HepG2 (cell line): ENCODE measurements around the gene ZCCHC4. TPM values are rescaled to one million over a fixed set of nuclear protein-coding genes. Genes with fewer than 3 reads are reported as not detected.

Experiments
- ATAC-seq: fragments of 200-7000 bp; cut with Tn5 transposase; 3 replicates; pipeline ENCODE4 v1.9.1; 2020; ENCODE audit warnings: mild to moderate bottlenecking, moderate library complexity
- BruUV-seq: library from RNA; stranded (reverse); fragments of 400-500 nt; replicated peaks from 2 replicates; lab custom pipeline; 2021; lab: Mats Ljungman, UMichigan
- CTCF ChIA-PET: fragments of 300-600 bp; formaldehyde crosslinking; extraction: SDS; loops from one replicate; lab custom pipeline; 2021; ENCODE audit warnings: low total read pairs, inconsistent platforms, low intra/inter-chr PET ratio; lab: Yijun Ruan, JAX
- POLR2A ChIA-PET: fragments of 350-600 bp; sonication (Branson Sonifier 250); formaldehyde crosslinking; loops from one replicate; lab custom pipeline; 2020; ENCODE audit warnings: antibody characterized with exemption, inconsistent platforms; lab: Yijun Ruan, JAX
- DNase-seq: peaks from one replicate; pipeline ENCODE4 v3.0.0-alpha.2; 2015; ENCODE audit warnings: low spot score
- FAIRE-seq: peaks from 3 replicates; lab custom pipeline; 2011; peaks lifted over from hg19 to GRCh38; lab: Jason Lieb, UNC
- H2AFZ ChIP-seq: one replicate; pipeline ENCODE4 v1.6.1; 2011; ENCODE audit warnings: low read length, inconsistent platforms
- H3K27ac ChIP-seq: fragments of 300-600 bp; 3 replicates; pipeline ENCODE4 v1.8.0; 2011; ENCODE audit warnings: mixed run types, mild to moderate bottlenecking, mixed read lengths, low read length, inconsistent platforms; ENCODE audit not compliant: insufficient read depth; ENCODE audit errors: extremely low read length
- H3K27me3 ChIP-seq, 2 experiments: fragments of 200-600 bp in 1 of 2; 2 replicates in 1 of 2; 3 replicates in 1 of 2; pipeline versions ENCODE4 v1.6.0 to v1.8.0; 2011; ENCODE audit warnings: low read length in 2 of 2, mild to moderate bottlenecking in 2 of 2, moderate library complexity in 2 of 2, inconsistent platforms in 1 of 2; ENCODE audit not compliant: insufficient read depth in 2 of 2, control insufficient read depth in 1 of 2
- H3K36me3 ChIP-seq, 2 experiments: fragments of 200-600 bp in 1 of 2; replicated peaks in 1 of 2; 2 replicates in 1 of 2; 3 replicates in 1 of 2; pipeline versions ENCODE4 v1.5.1 to v1.8.0; 2011; ENCODE audit warnings: low read length in 2 of 2, inconsistent platforms in 1 of 2; ENCODE audit not compliant: insufficient read depth in 2 of 2, control insufficient read depth in 1 of 2
- H3K4me1 ChIP-seq: 2 replicates; pipeline ENCODE4 v1.5.1; 2012; ENCODE audit warnings: low read length, inconsistent platforms; ENCODE audit not compliant: insufficient read depth
- H3K4me2 ChIP-seq: 2 replicates; pipeline ENCODE4 v1.6.0; 2011; ENCODE audit warnings: low read depth, low read length, inconsistent platforms
- H3K4me3 ChIP-seq, 3 experiments: fragments of 200-600 bp in 1 of 3; sonication (generic), shearing (Covaris generic) in 1 of 3; replicated peaks in 1 of 3; 2 replicates each; pipeline ENCODE4 v1.5.1; 2011 to 2016; ENCODE audit warnings: low read length in 3 of 3, inconsistent platforms in 2 of 3, low read depth in 2 of 3, mild to moderate bottlenecking in 2 of 3, control low read depth in 1 of 3, mixed read lengths in 1 of 3; ENCODE audit not compliant: insufficient read depth in 1 of 3
- H3K79me2 ChIP-seq: one replicate; pipeline ENCODE4 v1.6.1; 2011; ENCODE audit warnings: low read length, inconsistent platforms; ENCODE audit not compliant: insufficient read depth
- H3K9ac ChIP-seq: 2 replicates; pipeline ENCODE4 v1.6.0; 2011; ENCODE audit warnings: mild to moderate bottlenecking, low read depth, low read length, inconsistent platforms; ENCODE audit not compliant: insufficient read depth
- H3K9me3 ChIP-seq: 2 replicates; pipeline ENCODE4 v1.5.1; 2012; ENCODE audit warnings: mild to moderate bottlenecking, low read length
- H4K20me1 ChIP-seq: 2 replicates; pipeline ENCODE4 v1.6.0; 2011; ENCODE audit warnings: inconsistent platforms, mild to moderate bottlenecking, low read length, moderate library complexity; ENCODE audit not compliant: insufficient read depth
- HNF4A ChIP-seq: sonication (generic); formaldehyde crosslinking; IDR thresholded peaks from 2 replicates; pipeline ENCODE4 v1.4.0; 2020; ENCODE audit warnings: missing genetic modification reagents
- KDM1A ChIP-seq: IDR thresholded peaks from 2 replicates; pipeline ENCODE4 v1.6.1; 2016; ENCODE audit warnings: missing compliant biosample characterization
- KDM5A ChIP-seq: fragments of 200-600 bp; sonication (generic); IDR thresholded peaks from 2 replicates; pipeline ENCODE4 v1.7.0; 2018; ENCODE audit warnings: antibody characterized with exemption, mild to moderate bottlenecking, low read length, borderline replicate concordance
- SNAI1 ChIP-seq: sonication (generic); formaldehyde crosslinking; IDR thresholded peaks from 2 replicates; pipeline ENCODE4 v1.5.0; 2020; ENCODE audit warnings: mild to moderate bottlenecking, missing genetic modification reagents, borderline replicate concordance
- ZFP41 ChIP-seq: sonication (generic); formaldehyde crosslinking; IDR thresholded peaks from 2 replicates; pipeline ENCODE4 v1.4.0; 2020; ENCODE audit warnings: mild to moderate bottlenecking, missing genetic modification reagents, borderline replicate concordance
- ZNF460 ChIP-seq: sonication (generic); formaldehyde crosslinking; IDR thresholded peaks from 2 replicates; pipeline ENCODE4 v1.5.1; 2020; ENCODE audit warnings: missing genetic modification reagents, mild to moderate bottlenecking, borderline replicate concordance
- WGBS: methylation state at CpG from one replicate; pipeline ENCODE4 v1.1.6; 2017; ENCODE audit warnings: low lambda C conversion rate; 5-methylcytosine and 5-hydroxymethylcytosine counted together
- in situ Hi-C: cut with HindIII; loops from 2 replicates; pipeline ENCODE4 v1.10.0; 2017; ENCODE audit warnings: low pct_unique_long_range_greater_than_20kb; ENCODE audit not compliant: extremely low pct_ligation_motif_present
- intact Hi-C: fragments of 100-400 bp; cut with micrococcal nuclease; formaldehyde crosslinking; loops from one replicate; pipeline ENCODE4 v1.10.0; 2022; ENCODE audit not compliant: unreplicated experiment
- polyA plus RNA-seq, 8 experiments: library from polyadenylated mRNA; depleted of rRNA in 3 of 8; stranded (reverse) in 7 of 8; unstranded in 1 of 8; fragments of >200 nt; fragmentation: Illumina TruSeq in 4 of 8; extraction: Trizol in 4 of 8; gene quantifications; 2 replicates each; pipeline versions ENCODE4 v1.2.1 to v1.2.3, GENCODE V29; 2011 to 2016; ENCODE audit warnings: low read depth in 4 of 8, missing spikeins in 1 of 8, mixed read lengths in 1 of 8; ENCODE audit not compliant: insufficient read depth in 1 of 8
- total RNA-seq, 5 experiments: library from RNA; depleted of rRNA; stranded (reverse); fragments of >200 nt; fragmentation: Illumina TruSeq; extraction: Trizol; gene quantifications; 2 replicates each; pipeline ENCODE4 v1.2.3, GENCODE V29; 2016; ENCODE audit warnings: low read depth in 1 of 5
- TF ChIP-seq, protein P1 (sequence below): sonication (generic); formaldehyde crosslinking; IDR thresholded peaks from 2 replicates; pipeline ENCODE4 v1.5.0; 2020; ENCODE audit warnings: mild to moderate bottlenecking, missing genetic modification reagents
- TF ChIP-seq, protein P2 (sequence below): sonication (generic); formaldehyde crosslinking; IDR thresholded peaks from 2 replicates; pipeline ENCODE4 v1.5.0; 2020; ENCODE audit warnings: mild to moderate bottlenecking, missing genetic modification reagents, borderline replicate concordance

ZCCHC4 gene
- total and polyA plus RNA-seq, 2 of the 13 experiments (the other 11 are each of a cell fraction or from before 2014, with no cell fraction given), result 13.2 to 15.0 TPM

DNA sequence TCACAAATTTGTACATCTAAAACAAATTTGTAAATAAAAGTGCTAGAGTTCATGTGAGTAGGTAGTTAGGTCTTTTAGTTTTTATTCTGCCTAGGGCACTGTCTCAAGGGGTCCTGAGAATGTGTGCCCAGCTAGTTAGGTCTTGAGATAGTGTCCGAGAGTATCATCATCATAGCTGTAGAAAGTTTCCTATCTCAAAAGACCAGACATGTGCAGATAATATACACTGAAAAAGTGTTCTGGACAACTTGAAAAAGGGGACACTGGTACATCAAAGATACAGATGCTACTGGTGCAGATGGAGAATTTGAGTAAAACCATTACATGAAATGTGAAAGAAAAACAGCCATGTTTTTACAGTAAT, 1.8 kb upstream of the ZCCHC4 start:
- Histone ChIP-seq H2AFZ (no peak overlapping the region), H3K9ac (no peak overlapping the region), H3K79me2 (peaks cover 18% of the 10 kb centered on the region), H3K4me3 (no peak overlapping the region), H3K27me3 (peaks cover 1 to 2% of the 10 kb centered on the region in 2 experiments; a peak in 1 of 5 replicates), H3K36me3 (0 out of 5 replicates have a peak, but pooled peaks cover under 1 to 2% of the 10 kb centered on the region in 2 experiments), H3K4me1 (peaks cover 59% of the 10 kb centered on the region), H4K20me1 (no peaks in the 10 kb centered on the region), H3K4me2 (no peak overlapping the region), H3K9me3 (no peaks in the 10 kb centered on the region), H3K27ac (no peak overlapping the region)
- ChIA-PET CTCF (no interaction called here), POLR2A (interaction anchor here (1.9 kb wide), 1 partner anchor 20 kb away, joined by 8 read pairs; no protein-coding TSS in a partner anchor)
- in situ Hi-C loops, result loop anchor here (5.0 kb wide), 1 partner anchor 73 kb away; no protein-coding TSS in a partner anchor
- DNase-seq (no peak), FAIRE-seq (no peak), ATAC-seq (no peak)
- intact Hi-C loops, result no loop called here
- whole genome bisulfite sequencing, result 36% methylated on average over 1 of the region's 1 CpG
- no TSS peak for BruUV-seq
- TF ChIP-seq KDM1A, result no peak

DNA sequence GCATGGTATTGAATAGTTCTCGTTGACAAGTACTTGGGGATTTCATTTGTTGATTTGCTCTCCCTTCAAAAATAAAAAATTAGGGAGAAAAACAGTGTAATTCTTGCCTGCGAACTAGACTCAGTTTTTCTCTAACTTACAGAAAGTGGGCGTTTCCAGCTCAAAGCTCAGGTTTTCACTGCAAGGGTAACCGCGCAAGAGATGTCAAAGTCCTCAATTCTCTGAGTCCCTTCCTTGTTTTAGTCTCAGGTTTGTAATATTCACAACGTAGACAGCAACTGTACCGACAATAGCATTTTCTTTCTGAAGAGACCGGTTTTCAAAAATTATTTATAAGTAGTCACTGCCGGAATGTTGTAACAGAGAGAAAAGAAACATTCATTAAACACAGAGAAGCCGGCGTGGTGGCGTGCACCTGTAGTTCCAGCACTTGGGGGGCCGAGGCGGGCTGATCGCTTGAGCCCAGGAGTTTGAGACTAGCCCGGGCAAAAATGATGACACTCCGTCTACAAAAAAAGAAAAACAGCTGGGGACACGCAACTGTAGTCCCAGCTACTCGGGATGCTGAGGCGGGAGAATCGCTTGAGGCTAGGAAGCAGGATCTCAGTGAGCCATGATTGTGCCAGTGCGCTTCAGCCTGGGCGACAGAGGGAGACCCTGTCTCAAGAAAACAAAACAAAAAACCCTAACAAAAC, 774 bp downstream of the ZCCHC4 start:
- 13% methylated on average over 23 of the region's 23 CpGs for WGBS
- intact Hi-C loops (loop anchor here (2.0 kb wide), 3 partner anchors 53 to 133 kb away; partner anchors contain the start of gene PI4K2B), in situ Hi-C loops (loop anchor here (5.0 kb wide), 1 partner anchor 76 kb away; no protein-coding TSS in a partner anchor)
- ChIA-PET POLR2A (interaction anchor here (1.0 to 1.9 kb wide), 6 partner anchors 17 to 154 kb away, joined by 3 to 12 read pairs (median 8); partner anchors contain the start of genes ANAPC4, PI4K2B and SEPSECS), CTCF (interaction anchor here (0.9 to 1.9 kb wide), 3 partner anchors 54 to 133 kb away, joined by 3 to 6 read pairs (median 6); no protein-coding TSS in a partner anchor)
- FAIRE-seq, result no peak
- H3K27me3 ChIP-seq, result no peaks in the 10 kb centered on the region
- peak overlapping the region; percentile 92 for H3K9ac ChIP-seq
- H3K9me3 ChIP-seq, result no peaks in the 10 kb centered on the region
- H3K27ac ChIP-seq, result peak overlapping the region; percentile 92
- H3K4me1 ChIP-seq, result peaks cover 39% of the 10 kb centered on the region
- peak overlapping the region; percentile 79 to 98 (median 96) for H3K4me3 ChIP-seq
- peak overlapping the region; percentile 52 for H2AFZ ChIP-seq
- peak; percentile 40 for ATAC-seq
- peaks cover 22% of the 10 kb centered on the region for H3K79me2 ChIP-seq
- H4K20me1 ChIP-seq, result no peaks in the 10 kb centered on the region
- H3K36me3 ChIP-seq, result peaks cover 2 to 8% of the 10 kb centered on the region in 2 experiments; a peak in 1 of 5 replicates
- no TSS peak for BruUV-seq
- TF ChIP-seq, protein P1, sequence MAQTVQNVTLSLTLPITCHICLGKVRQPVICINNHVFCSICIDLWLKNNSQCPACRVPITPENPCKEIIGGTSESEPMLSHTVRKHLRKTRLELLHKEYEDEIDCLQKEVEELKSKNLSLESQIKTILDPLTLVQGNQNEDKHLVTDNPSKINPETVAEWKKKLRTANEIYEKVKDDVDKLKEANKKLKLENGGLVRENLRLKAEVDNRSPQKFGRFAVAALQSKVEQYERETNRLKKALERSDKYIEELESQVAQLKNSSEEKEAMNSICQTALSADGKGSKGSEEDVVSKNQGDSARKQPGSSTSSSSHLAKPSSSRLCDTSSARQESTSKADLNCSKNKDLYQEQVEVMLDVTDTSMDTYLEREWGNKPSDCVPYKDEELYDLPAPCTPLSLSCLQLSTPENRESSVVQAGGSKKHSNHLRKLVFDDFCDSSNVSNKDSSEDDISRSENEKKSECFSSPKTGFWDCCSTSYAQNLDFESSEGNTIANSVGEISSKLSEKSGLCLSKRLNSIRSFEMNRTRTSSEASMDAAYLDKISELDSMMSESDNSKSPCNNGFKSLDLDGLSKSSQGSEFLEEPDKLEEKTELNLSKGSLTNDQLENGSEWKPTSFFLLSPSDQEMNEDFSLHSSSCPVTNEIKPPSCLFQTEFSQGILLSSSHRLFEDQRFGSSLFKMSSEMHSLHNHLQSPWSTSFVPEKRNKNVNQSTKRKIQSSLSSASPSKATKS (CRISPR knock-in tag), result 0 out of 2 replicates have a peak, but pooled peaks have one; percentile 1
- TF ChIP-seq HNF4A (CRISPR knock-in tag), result peak; percentile 64
- TF ChIP-seq, protein P2, sequence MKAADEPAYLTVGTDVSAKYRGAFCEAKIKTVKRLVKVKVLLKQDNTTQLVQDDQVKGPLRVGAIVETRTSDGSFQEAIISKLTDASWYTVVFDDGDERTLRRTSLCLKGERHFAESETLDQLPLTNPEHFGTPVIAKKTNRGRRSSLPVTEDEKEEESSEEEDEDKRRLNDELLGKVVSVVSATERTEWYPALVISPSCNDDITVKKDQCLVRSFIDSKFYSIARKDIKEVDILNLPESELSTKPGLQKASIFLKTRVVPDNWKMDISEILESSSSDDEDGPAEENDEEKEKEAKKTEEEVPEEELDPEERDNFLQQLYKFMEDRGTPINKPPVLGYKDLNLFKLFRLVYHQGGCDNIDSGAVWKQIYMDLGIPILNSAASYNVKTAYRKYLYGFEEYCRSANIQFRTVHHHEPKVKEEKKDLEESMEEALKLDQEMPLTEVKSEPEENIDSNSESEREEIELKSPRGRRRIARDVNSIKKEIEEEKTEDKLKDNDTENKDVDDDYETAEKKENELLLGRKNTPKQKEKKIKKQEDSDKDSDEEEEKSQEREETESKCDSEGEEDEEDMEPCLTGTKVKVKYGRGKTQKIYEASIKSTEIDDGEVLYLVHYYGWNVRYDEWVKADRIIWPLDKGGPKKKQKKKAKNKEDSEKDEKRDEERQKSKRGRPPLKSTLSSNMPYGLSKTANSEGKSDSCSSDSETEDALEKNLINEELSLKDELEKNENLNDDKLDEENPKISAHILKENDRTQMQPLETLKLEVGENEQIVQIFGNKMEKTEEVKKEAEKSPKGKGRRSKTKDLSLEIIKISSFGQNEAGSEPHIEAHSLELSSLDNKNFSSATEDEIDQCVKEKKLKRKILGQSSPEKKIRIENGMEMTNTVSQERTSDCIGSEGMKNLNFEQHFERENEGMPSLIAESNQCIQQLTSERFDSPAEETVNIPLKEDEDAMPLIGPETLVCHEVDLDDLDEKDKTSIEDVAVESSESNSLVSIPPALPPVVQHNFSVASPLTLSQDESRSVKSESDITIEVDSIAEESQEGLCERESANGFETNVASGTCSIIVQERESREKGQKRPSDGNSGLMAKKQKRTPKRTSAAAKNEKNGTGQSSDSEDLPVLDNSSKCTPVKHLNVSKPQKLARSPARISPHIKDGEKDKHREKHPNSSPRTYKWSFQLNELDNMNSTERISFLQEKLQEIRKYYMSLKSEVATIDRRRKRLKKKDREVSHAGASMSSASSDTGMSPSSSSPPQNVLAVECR (CRISPR knock-in tag), result 0 out of 2 replicates have a peak, but pooled peaks have one; percentile 4
- no peak for TF ChIP-seq ZFP41 (CRISPR knock-in tag)
- no peak for TF ChIP-seq SNAI1 (CRISPR knock-in tag)
- peak; percentile 49; the same call in 1 of the 2 replicates for TF ChIP-seq ZNF460 (CRISPR knock-in tag)
- TF ChIP-seq KDM5A, result peak; percentile 56; the same call in 1 of the 2 replicates
- TF ChIP-seq, all 625 proteins: peak for 5
- H3K4me2 ChIP-seq, result peak overlapping the region; percentile 87
- DNase-seq, result peak; percentile 25
